CD4-positive, alpha-beta T cell (primary cell): ENCODE measurements around the gene TRDMT1. TPM values are rescaled to one million over a fixed set of nuclear protein-coding genes. Genes with fewer than 3 reads are reported as not detected.
A peak's percentile ranks its signal among the peaks of the same experiment; 100 is the strongest.

Experiments
- ATAC-seq: fragments of 200-7000 bp; cut with Tn5 transposase; one replicate; pipeline ENCODE4 v1.10.0; 2022; ENCODE audit warnings: mild to moderate bottlenecking; ENCODE audit not compliant: poor library complexity
- CTCF ChIA-PET: fragments of 350-600 bp; sonication (Branson Sonifier 250); formaldehyde crosslinking; loops from one replicate; lab custom pipeline; 2021; ENCODE audit warnings: antibody characterized with exemption, inconsistent platforms; lab: Charles Lee
- POLR2A ChIA-PET: fragments of 350-600 bp; sonication (Branson Sonifier 250); formaldehyde crosslinking; loops from one replicate; lab custom pipeline; 2021; ENCODE audit warnings: antibody characterized with exemption, inconsistent platforms; lab: Charles Lee
- DNase-seq, 14 experiments: peaks; one replicate each; pipeline ENCODE4 v3.0.0-alpha.2; 2013 to 2020; ENCODE audit warnings: mixed read lengths in 2 of 14
- H3K27ac ChIP-seq, 2 donors: one replicate each; pipeline versions ENCODE4 v1.5.1 to v1.7.0; 2013; ENCODE audit warnings: low read length in 2 of 2, low read depth in 1 of 2, mild to moderate bottlenecking in 1 of 2
- H3K27me3 ChIP-seq, 2 experiments: 1 replicate in 1 of 2; 2 replicates in 1 of 2; pipeline versions ENCODE4 v1.6.1 to v1.7.0; 2013; ENCODE audit warnings: low read length in 2 of 2, control low read depth in 1 of 2, mild to moderate bottlenecking in 1 of 2, moderate library complexity in 1 of 2; ENCODE audit not compliant: insufficient read depth in 2 of 2, control insufficient read depth in 1 of 2
- H3K36me3 ChIP-seq: one replicate; pipeline ENCODE4 v1.6.1; 2013; ENCODE audit warnings: low read length, control low read depth; ENCODE audit not compliant: insufficient read depth
- H3K4me1 ChIP-seq: one replicate; pipeline ENCODE4 v1.6.1; 2013; ENCODE audit warnings: low read length, control low read depth; ENCODE audit not compliant: insufficient read depth
- H3K4me3 ChIP-seq: one replicate; pipeline ENCODE4 v1.5.1; 2013; ENCODE audit warnings: mild to moderate bottlenecking, low read length, moderate library complexity
- H3K9me3 ChIP-seq, 2 experiments: 1 replicate in 1 of 2; 2 replicates in 1 of 2; pipeline versions ENCODE4 v1.6.1 to v1.7.0; 2013; ENCODE audit warnings: low read length in 2 of 2, mild to moderate bottlenecking in 2 of 2, control low read depth in 1 of 2, moderate library complexity in 1 of 2; ENCODE audit not compliant: control insufficient read depth in 1 of 2, insufficient read depth in 1 of 2
- H3K27ac Mint-ChIP-seq: one replicate; pipeline ENCODE4 v1.8.0; 2020; ENCODE audit warnings: mixed read lengths
- H3K27me3 Mint-ChIP-seq: one replicate; pipeline ENCODE4 v1.8.0; 2021; ENCODE audit warnings: mixed read lengths
- H3K36me3 Mint-ChIP-seq: one replicate; pipeline ENCODE4 v1.8.0; 2021; ENCODE audit warnings: low read depth, mixed read lengths
- H3K4me1 Mint-ChIP-seq: one replicate; pipeline ENCODE4 v1.8.0; 2021; ENCODE audit warnings: low read depth, mixed read lengths
- H3K4me3 Mint-ChIP-seq: one replicate; pipeline ENCODE4 v1.8.0; 2020; ENCODE audit warnings: mild to moderate bottlenecking, mixed read lengths
- H3K9me3 Mint-ChIP-seq: one replicate; pipeline ENCODE4 v1.8.0; 2020; ENCODE audit warnings: mixed read lengths
- CTCF ChIP-seq: fragments of 200-600 bp; IDR thresholded peaks from one replicate; pipeline ENCODE4 v1.8.0; 2022; ENCODE audit warnings: antibody characterized with exemption, mild to moderate bottlenecking
- intact Hi-C, 2 experiments: fragments of 100-400 bp; cut with DNase I in 1 of 2; cut with micrococcal nuclease in 1 of 2; formaldehyde crosslinking; loops; one replicate each; pipeline versions ENCODE4 v1.15.1 to v1.9.0; 2023 to 2025; cut with DNase I, micrococcal nuclease
- total RNA-seq, 174 experiments: library from RNA in 2 of 174; stranded (reverse) in 2 of 174; gene quantifications; one replicate each; pipeline ENCODE4 v1.2.3 and lab custom pipeline; 2021 to 2026

TRDMT1 gene
- total RNA-seq, 2 experiments from 2014 or later: 20.3 to 21.3 TPM

- POLR2A ChIA-PET: interaction anchor here (2.1 to 4.6 kb wide), 2 partner anchors 10 kb away, joined by 8 to 28 read pairs; partner anchors contain the start of gene VIM
- Histone ChIP-seq H3K36me3 (peaks cover 36% of the 10 kb centered on the region), H3K27ac (no peak overlapping the region), H3K4me3 (no peak overlapping the region), H3K4me1 (peaks cover 21% of the 10 kb centered on the region), H3K27me3 (no peaks in the 10 kb centered on the region), H3K9me3 (no peaks in the 10 kb centered on the region)
- no peaks in the 10 kb centered on the region for H3K9me3 Mint-ChIP-seq
- CTCF ChIA-PET: no interaction called here
- intact Hi-C loops: loop anchor here in 1 of 2 experiments (5.0 kb wide), 1 partner anchor 347 kb away; no protein-coding TSS in a partner anchor
- peaks cover 51% of the 10 kb centered on the region for H3K4me1 Mint-ChIP-seq
- peak overlapping the region; percentile 30 for H3K27ac Mint-ChIP-seq
- H3K27me3 Mint-ChIP-seq: no peaks in the 10 kb centered on the region
- DNase-seq (no peak), ATAC-seq (no peak)
- H3K4me3 Mint-ChIP-seq: no peak overlapping the region
- no peak for TF ChIP-seq CTCF
- H3K36me3 Mint-ChIP-seq: peaks cover 45% of the 10 kb centered on the region
Observed at GRCh38 chr10:17239345-17240085, 38.0 kb upstream of the TRDMT1 start.

DNA sequence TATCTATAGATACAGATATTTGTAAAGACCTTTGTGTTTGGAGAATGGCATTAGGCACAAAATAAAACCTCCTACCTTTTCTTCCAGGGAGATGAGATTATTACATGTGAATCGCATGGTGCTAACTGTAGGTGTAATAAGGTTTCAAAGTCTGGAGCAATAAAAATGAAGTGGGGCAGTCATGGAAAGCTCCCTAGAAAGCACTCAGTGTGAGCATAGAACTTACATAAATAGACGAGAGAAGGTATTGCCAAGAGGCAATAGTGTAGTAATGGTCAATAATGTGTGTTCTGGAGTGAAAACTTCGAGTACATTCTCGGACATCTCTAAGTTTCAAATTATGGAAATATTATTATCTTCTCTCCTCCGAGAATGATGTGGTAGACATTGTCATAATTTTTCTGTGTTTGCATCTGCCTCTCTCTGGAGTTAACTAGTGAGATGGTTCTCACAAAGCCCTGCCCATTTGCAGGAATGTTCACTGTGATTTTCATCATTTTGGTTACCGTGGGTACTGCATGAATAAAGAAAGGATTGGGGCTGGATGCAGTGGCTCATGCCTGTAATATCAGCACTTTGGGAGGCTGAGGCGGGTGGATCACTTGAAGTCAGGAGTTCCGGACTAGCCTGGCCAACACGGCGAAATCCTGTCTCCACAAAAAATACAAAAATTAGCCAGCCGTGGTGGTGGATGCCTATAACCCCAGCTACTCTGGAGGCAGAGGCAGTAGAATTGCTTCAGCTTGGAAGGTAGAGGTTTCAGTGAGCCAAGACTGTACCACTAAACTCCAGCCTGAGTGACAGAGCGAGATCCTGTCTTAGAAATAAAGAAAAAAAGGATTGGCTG lies 37.2 kb upstream of the TRDMT1 start:
- H3K27me3 ChIP-seq: no peaks in the 10 kb centered on the region
- POLR2A ChIA-PET: interaction anchor here (1.1 to 2.1 kb wide), 3 partner anchors 8 to 38 kb away, joined by 3 to 8 read pairs (median 3); no protein-coding TSS in a partner anchor
- no peak for TF ChIP-seq CTCF
- intact Hi-C loops: no loop called here
- Mint-ChIP-seq H3K9me3 (no peaks in the 10 kb centered on the region), H3K36me3 (peaks cover 54% of the 10 kb centered on the region), H3K27ac (peak overlapping the region; percentile 30), H3K4me1 (peaks cover 58% of the 10 kb centered on the region), H3K4me3 (no peak overlapping the region), H3K27me3 (no peaks in the 10 kb centered on the region)
- no peak overlapping the region for H3K27ac ChIP-seq
- peak in 2 of 14 experiments; percentile 11 to 44 for DNase-seq
- peaks cover 45% of the 10 kb centered on the region for H3K36me3 ChIP-seq
- no peak overlapping the region for H3K4me3 ChIP-seq
- no peaks in the 10 kb centered on the region for H3K9me3 ChIP-seq
- H3K4me1 ChIP-seq: peaks cover 29% of the 10 kb centered on the region
- ATAC-seq: peak; percentile 17
- CTCF ChIA-PET: interaction anchor here (0.6 to 1.4 kb wide), 2 partner anchors 37 to 44 kb away, joined by 3 to 4 read pairs; partner anchors contain the start of gene TRDMT1

DNA sequence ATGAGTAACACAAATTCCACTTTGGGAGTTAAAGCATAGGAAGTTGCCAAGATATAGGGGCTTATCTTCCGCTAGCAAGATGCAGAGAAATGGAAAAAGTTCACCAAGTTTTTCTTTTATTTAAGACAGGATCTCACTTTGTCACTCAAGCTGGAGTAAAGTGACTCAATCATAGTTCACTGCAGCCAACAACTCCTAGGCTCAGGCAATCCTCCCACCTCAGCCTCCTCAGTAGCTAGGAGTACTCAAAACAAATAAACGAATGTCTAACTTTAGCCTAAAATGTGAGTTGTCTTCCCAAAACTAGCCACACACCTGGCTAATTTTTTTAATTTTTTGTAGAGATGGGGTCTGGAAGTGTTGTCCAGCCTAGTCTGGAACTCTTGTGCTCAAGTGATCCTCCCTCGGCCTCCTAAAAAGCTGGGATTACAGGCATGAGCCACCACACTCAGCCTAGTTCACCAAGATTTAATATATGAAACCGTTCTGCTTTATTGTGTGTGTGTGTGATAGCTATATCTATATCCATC lies 36.5 kb upstream of the TRDMT1 start:
- peak; percentile 32 for ATAC-seq
- H3K27me3 ChIP-seq: no peaks in the 10 kb centered on the region
- ChIA-PET POLR2A (interaction anchor here (1.1 to 2.1 kb wide), 3 partner anchors 8 to 37 kb away, joined by 3 to 8 read pairs (median 3); no protein-coding TSS in a partner anchor), CTCF (interaction anchor here (0.6 to 1.8 kb wide), 3 partner anchors 32 to 43 kb away, joined by 3 to 6 read pairs (median 4); partner anchors contain the start of gene TRDMT1)
- H3K27ac ChIP-seq: no peak overlapping the region
- H3K9me3 ChIP-seq: no peaks in the 10 kb centered on the region
- H3K27ac Mint-ChIP-seq: peak overlapping the region; percentile 30
- H3K4me1 Mint-ChIP-seq: peaks cover 64% of the 10 kb centered on the region
- no peaks in the 10 kb centered on the region for H3K27me3 Mint-ChIP-seq
- peak in 1 of 14 experiments; percentile 8 for DNase-seq
- H3K4me3 Mint-ChIP-seq: no peak overlapping the region
- no peak overlapping the region for H3K4me3 ChIP-seq
- peaks cover 52% of the 10 kb centered on the region for H3K36me3 ChIP-seq
- H3K9me3 Mint-ChIP-seq: no peaks in the 10 kb centered on the region
- intact Hi-C loops: no loop called here
- TF ChIP-seq CTCF: no peak
- peaks cover 34% of the 10 kb centered on the region for H3K4me1 ChIP-seq
- H3K36me3 Mint-ChIP-seq: peaks cover 61% of the 10 kb centered on the region
